Ishikawa (cell line): ENCODE measurements around the gene GYG1.

Experiments used
- CEBPB ChIP-seq: IDR thresholded peaks from 2 replicates; pipeline ENCODE4 v1.6.1; 2012
- CREB1 ChIP-seq: IDR thresholded peaks from 2 replicates; pipeline ENCODE4 v1.6.1; 2012; ENCODE audit warnings: low read depth
- EGR1 ChIP-seq: IDR thresholded peaks from 2 replicates; pipeline ENCODE4 v1.6.1; 2012
- EP300 ChIP-seq: IDR thresholded peaks from 2 replicates; pipeline ENCODE4 v1.6.1; 2012; ENCODE audit warnings: borderline replicate concordance
- FOXM1 ChIP-seq: IDR thresholded peaks from 2 replicates; pipeline ENCODE4 v1.6.1; 2012; ENCODE audit warnings: low read depth, borderline replicate concordance
- NFIC ChIP-seq: IDR thresholded peaks from 2 replicates; pipeline ENCODE4 v1.6.1; 2012
- RAD21 ChIP-seq: IDR thresholded peaks from 2 replicates; pipeline ENCODE4 v1.6.1; 2012; ENCODE audit warnings: low read depth
- TAF1 ChIP-seq: IDR thresholded peaks from 2 replicates; pipeline ENCODE4 v1.6.1; 2012; ENCODE audit warnings: low read depth, mild to moderate bottlenecking
- TCF12 ChIP-seq: IDR thresholded peaks from 2 replicates; pipeline ENCODE4 v1.6.1; 2012; ENCODE audit warnings: low read depth
- TEAD4 ChIP-seq: IDR thresholded peaks from 2 replicates; pipeline ENCODE4 v1.6.1; 2012
- YY1 ChIP-seq: IDR thresholded peaks from 2 replicates; pipeline ENCODE4 v1.6.1; 2012; ENCODE audit warnings: low read depth
- ZBTB7A ChIP-seq: IDR thresholded peaks from 2 replicates; pipeline ENCODE4 v1.6.1; 2012; ENCODE audit warnings: low read depth
- TF ChIP-seq, protein P1 (sequence below): IDR thresholded peaks from 2 replicates; pipeline ENCODE4 v1.6.1; 2012
- TF ChIP-seq, protein P2 (sequence below): IDR thresholded peaks from 2 replicates; pipeline ENCODE4 v1.6.1; 2012
- TF ChIP-seq, protein P3 (sequence below): IDR thresholded peaks from 2 replicates; pipeline ENCODE4 v1.6.1; 2012; ENCODE audit warnings: low read depth, mild to moderate bottlenecking

The GYG1 gene

DNA sequence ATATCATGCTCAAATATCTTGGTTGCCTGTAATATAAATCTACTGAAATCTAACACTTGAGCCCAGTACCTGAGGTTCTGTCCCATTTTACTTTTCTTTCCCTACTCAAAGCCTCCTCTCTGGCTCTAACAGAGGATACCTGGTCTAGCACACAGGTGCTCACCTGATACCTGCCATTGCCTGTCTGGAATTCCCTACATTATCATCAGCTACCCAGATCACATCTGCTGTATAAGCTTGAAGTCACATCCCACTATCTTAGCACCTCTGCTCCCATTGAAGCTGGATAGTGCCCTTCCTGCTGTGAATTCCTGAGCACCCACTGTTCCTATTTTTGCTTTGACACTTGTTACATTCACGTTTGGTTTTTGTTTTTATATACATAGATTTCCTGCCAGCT is 30.5 kb downstream of the GYG1 start:
- TF ChIP-seq CREB1 (no peak), TEAD4 (no peak), NFIC (no peak), TCF12 (no peak)
- TF ChIP-seq, protein P1, sequence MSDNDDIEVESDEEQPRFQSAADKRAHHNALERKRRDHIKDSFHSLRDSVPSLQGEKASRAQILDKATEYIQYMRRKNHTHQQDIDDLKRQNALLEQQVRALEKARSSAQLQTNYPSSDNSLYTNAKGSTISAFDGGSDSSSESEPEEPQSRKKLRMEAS = no peak
- TF ChIP-seq, protein P2, sequence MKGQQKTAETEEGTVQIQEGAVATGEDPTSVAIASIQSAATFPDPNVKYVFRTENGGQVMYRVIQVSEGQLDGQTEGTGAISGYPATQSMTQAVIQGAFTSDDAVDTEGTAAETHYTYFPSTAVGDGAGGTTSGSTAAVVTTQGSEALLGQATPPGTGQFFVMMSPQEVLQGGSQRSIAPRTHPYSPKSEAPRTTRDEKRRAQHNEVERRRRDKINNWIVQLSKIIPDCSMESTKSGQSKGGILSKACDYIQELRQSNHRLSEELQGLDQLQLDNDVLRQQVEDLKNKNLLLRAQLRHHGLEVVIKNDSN = no peak

DNA sequence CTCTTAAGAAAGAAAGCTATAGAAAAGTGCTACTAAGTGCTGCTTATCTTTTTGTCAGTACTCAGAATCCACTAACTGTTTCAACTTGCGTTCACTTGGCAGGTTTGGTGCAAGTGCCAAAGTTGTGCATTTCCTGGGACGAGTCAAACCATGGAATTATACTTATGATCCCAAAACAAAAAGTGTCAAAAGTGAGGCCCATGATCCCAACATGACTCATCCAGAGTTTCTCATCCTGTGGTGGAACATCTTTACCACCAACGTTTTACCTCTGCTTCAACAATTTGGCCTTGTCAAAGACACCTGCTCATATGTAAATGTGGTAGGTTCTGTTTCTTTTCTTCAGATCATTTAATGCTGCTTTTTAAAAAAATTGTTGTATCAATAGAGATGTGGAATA is 32.6 kb downstream of the GYG1 start:
- TF ChIP-seq TAF1 (no peak), FOXM1 (no peak), TCF12 (no peak), RAD21 (no peak), CREB1 (no peak), ZBTB7A (no peak), EP300 (no peak), TEAD4 (no peak), EGR1 (no peak), NFIC (no peak), YY1 (no peak), CEBPB (no peak)
- TF ChIP-seq, protein P3, sequence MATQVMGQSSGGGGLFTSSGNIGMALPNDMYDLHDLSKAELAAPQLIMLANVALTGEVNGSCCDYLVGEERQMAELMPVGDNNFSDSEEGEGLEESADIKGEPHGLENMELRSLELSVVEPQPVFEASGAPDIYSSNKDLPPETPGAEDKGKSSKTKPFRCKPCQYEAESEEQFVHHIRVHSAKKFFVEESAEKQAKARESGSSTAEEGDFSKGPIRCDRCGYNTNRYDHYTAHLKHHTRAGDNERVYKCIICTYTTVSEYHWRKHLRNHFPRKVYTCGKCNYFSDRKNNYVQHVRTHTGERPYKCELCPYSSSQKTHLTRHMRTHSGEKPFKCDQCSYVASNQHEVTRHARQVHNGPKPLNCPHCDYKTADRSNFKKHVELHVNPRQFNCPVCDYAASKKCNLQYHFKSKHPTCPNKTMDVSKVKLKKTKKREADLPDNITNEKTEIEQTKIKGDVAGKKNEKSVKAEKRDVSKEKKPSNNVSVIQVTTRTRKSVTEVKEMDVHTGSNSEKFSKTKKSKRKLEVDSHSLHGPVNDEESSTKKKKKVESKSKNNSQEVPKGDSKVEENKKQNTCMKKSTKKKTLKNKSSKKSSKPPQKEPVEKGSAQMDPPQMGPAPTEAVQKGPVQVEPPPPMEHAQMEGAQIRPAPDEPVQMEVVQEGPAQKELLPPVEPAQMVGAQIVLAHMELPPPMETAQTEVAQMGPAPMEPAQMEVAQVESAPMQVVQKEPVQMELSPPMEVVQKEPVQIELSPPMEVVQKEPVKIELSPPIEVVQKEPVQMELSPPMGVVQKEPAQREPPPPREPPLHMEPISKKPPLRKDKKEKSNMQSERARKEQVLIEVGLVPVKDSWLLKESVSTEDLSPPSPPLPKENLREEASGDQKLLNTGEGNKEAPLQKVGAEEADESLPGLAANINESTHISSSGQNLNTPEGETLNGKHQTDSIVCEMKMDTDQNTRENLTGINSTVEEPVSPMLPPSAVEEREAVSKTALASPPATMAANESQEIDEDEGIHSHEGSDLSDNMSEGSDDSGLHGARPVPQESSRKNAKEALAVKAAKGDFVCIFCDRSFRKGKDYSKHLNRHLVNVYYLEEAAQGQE = no peak
- TF ChIP-seq, protein P2 = no peak
- TF ChIP-seq, protein P1 = no peak

DNA sequence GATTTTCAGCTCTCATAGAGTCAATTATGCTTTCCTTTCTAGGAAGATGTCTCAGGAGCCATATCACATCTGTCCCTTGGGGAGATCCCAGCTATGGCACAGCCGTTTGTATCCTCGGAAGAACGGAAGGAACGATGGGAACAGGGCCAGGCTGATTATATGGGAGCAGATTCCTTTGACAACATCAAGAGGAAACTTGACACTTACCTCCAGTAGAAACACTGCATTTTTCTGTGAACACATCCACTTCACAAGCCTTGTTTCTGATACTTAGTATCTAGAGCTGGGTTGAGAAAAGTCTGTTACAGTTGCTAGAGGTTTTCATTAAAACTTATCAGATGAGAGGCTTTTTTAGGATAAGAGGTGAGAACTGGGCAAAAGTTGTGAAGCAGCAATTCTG is 35.4 kb downstream of the GYG1 start:
- no peak for TF ChIP-seq CREB1
- no peak for TF ChIP-seq TAF1
- TF ChIP-seq NFIC = no peak
- no peak for TF ChIP-seq FOXM1
- TF ChIP-seq, protein P2 = no peak
- no peak for TF ChIP-seq EP300
- TF ChIP-seq YY1 = no peak
- no peak for TF ChIP-seq TCF12
- TF ChIP-seq CEBPB = no peak
- no peak for TF ChIP-seq TEAD4
- TF ChIP-seq, protein P1 = no peak
- no peak for TF ChIP-seq EGR1
- TF ChIP-seq, protein P3 = no peak
- TF ChIP-seq ZBTB7A = no peak
- TF ChIP-seq RAD21 = no peak

DNA sequence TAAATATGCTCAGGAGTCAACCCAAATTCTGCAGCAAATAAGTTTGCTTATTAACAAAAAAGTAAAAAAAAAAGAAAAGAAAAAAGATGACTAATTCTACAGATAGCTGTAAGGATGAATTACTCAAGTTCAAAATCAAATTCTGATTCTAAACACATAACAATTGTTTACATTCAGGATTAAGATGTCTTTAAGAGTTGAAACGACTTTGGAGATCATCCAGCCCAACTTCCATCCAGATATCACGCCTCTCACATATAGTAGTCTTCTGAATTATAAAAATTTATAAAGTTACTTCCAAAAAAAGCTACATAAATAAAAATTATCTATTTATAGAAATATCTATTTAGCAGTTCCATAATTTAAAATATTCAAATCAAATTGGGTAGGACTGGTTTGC is 39.8 kb downstream of the GYG1 start:
- TF ChIP-seq CEBPB = no peak
- TF ChIP-seq RAD21 = no peak
- no peak for TF ChIP-seq YY1
- TF ChIP-seq EP300 = no peak
- TF ChIP-seq EGR1 = no peak
- no peak for TF ChIP-seq CREB1
- TF ChIP-seq NFIC = no peak
- TF ChIP-seq, protein P2 = no peak
- TF ChIP-seq FOXM1 = no peak
- TF ChIP-seq, protein P1 = no peak
- no peak for TF ChIP-seq ZBTB7A
- TF ChIP-seq, protein P3 = no peak
- TF ChIP-seq TCF12 = no peak
- no peak for TF ChIP-seq TEAD4
- TF ChIP-seq TAF1 = no peak
